ENCODE data around the gene MOB3B. TPM values are rescaled to one million over a fixed set of nuclear protein-coding genes. Genes with fewer than 3 reads are reported as not detected.

MOB3B gene
- polyA plus RNA-seq, 1 experiment, result 0.38 TPM

GRCh38 chr9:27377811-27378456, 151.7 kb downstream of the MOB3B start:
- CTCF ChIA-PET, result no interaction called here
- H3K9me3 ChIP-seq (ENCODE audit: control insufficient read depth, insufficient read depth, low read length), result no peaks in the 10 kb centered on the region
- TF ChIP-seq, protein P1, sequence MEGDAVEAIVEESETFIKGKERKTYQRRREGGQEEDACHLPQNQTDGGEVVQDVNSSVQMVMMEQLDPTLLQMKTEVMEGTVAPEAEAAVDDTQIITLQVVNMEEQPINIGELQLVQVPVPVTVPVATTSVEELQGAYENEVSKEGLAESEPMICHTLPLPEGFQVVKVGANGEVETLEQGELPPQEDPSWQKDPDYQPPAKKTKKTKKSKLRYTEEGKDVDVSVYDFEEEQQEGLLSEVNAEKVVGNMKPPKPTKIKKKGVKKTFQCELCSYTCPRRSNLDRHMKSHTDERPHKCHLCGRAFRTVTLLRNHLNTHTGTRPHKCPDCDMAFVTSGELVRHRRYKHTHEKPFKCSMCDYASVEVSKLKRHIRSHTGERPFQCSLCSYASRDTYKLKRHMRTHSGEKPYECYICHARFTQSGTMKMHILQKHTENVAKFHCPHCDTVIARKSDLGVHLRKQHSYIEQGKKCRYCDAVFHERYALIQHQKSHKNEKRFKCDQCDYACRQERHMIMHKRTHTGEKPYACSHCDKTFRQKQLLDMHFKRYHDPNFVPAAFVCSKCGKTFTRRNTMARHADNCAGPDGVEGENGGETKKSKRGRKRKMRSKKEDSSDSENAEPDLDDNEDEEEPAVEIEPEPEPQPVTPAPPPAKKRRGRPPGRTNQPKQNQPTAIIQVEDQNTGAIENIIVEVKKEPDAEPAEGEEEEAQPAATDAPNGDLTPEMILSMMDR (IDR thresholded peaks at IDR 0.05; ENCODE audit: low read depth, low read length), result no peak

GRCh38 chr9:27377147-27377807, 152.3 kb downstream of the MOB3B start:
- CTCF ChIA-PET, result interaction anchor here (0.6 kb wide), 1 partner anchor 44 kb away, joined by 3 read pairs; no protein-coding TSS in a partner anchor
- Histone ChIP-seq H3K27me3 (ENCODE audit: control insufficient read depth, insufficient read depth, low read length) (peaks cover 4% of the 10 kb centered on the region), H3K4me3 (ENCODE audit: low read depth, low read length) (no peak overlapping the region), H3K9me3 (ENCODE audit: control insufficient read depth, insufficient read depth, low read length) (no peaks in the 10 kb centered on the region), H3K27ac (ENCODE audit: low read depth, low read length) (no peak overlapping the region)
- TF ChIP-seq, protein P1 (IDR thresholded peaks at IDR 0.05; ENCODE audit: low read depth, low read length), result no peak
- DNase-seq (ENCODE audit: low read depth, low spot score), result no peak
- POLR2A ChIA-PET, result no interaction called here

More at GRCh38 chr9:27377811-27378456, 151.7 kb downstream of the MOB3B start:
- Histone ChIP-seq H3K27ac (ENCODE audit: low read depth, low read length) (no peak overlapping the region), H3K4me3 (ENCODE audit: low read depth, low read length) (no peak overlapping the region), H3K27me3 (ENCODE audit: control insufficient read depth, insufficient read depth, low read length) (peaks cover 4% of the 10 kb centered on the region)
- POLR2A ChIA-PET, result no interaction called here
- no peak for DNase-seq (ENCODE audit: low read depth, low spot score)

DNA sequence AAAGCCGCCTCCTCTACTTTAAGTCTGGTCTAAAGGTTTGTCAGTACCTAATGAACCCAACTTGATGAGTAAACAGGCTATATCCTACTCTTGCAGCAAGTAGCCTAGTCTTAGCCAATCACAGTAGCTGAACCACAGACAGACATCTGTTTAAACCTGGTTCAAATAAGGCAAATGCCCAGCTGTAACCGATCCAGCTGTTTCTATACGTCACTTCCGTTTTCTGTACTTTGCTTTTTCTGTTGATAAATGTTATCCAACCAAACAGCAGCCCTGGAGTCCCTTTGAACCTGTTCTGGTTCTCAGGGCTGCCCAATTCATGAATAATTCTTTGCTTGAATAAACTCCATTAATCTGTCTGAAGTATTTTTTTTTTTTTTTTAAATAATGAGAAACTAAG, 155.8 kb downstream of the MOB3B start:
- ChIA-PET CTCF (no interaction called here), POLR2A (no interaction called here)
- Histone ChIP-seq H3K9me3 (ENCODE audit: control insufficient read depth, insufficient read depth, low read length) (no peaks in the 10 kb centered on the region), H3K27me3 (ENCODE audit: control insufficient read depth, insufficient read depth, low read length) (peaks cover 2% of the 10 kb centered on the region), H3K4me3 (ENCODE audit: low read depth, low read length) (no peak overlapping the region), H3K27ac (ENCODE audit: low read depth, low read length) (no peak overlapping the region)
- TF ChIP-seq, protein P1 (IDR thresholded peaks at IDR 0.05; ENCODE audit: low read depth, low read length), result no peak
- no peak for DNase-seq (ENCODE audit: low read depth, low spot score)

- ChIA-PET CTCF (no interaction called here), POLR2A (no interaction called here)
- peaks cover 2% of the 10 kb centered on the region for H3K27me3 ChIP-seq (ENCODE audit: control insufficient read depth, insufficient read depth, low read length)
- no peak overlapping the region for H3K27ac ChIP-seq (ENCODE audit: low read depth, low read length)
- no peak overlapping the region for H3K4me3 ChIP-seq (ENCODE audit: low read depth, low read length)
- no peaks in the 10 kb centered on the region for H3K9me3 ChIP-seq (ENCODE audit: control insufficient read depth, insufficient read depth, low read length)
- TF ChIP-seq, protein P1 (IDR thresholded peaks at IDR 0.05; ENCODE audit: low read depth, low read length), result no peak
- no peak for DNase-seq (ENCODE audit: low read depth, low spot score)
Observed at GRCh38 chr9:27372615-27373014, 157.0 kb downstream of the MOB3B start.

GRCh38 chr9:27371382-27371781, 158.2 kb downstream of the MOB3B start:
- ChIA-PET CTCF (no interaction called here), POLR2A (no interaction called here)
- no peaks in the 10 kb centered on the region for H3K9me3 ChIP-seq (ENCODE audit: control insufficient read depth, insufficient read depth, low read length)
- H3K27ac ChIP-seq (ENCODE audit: low read depth, low read length), result no peak overlapping the region
- H3K27me3 ChIP-seq (ENCODE audit: control insufficient read depth, insufficient read depth, low read length), result peaks cover 10% of the 10 kb centered on the region
- no peak overlapping the region for H3K4me3 ChIP-seq (ENCODE audit: low read depth, low read length)
- TF ChIP-seq, protein P1 (IDR thresholded peaks at IDR 0.05; ENCODE audit: low read depth, low read length), result no peak
- no peak for DNase-seq (ENCODE audit: low read depth, low spot score)
